CD4-positive, CD25-positive, alpha-beta regulatory T cell (primary cell): Measurements from ENCODE around the gene NUP85. TPM values are rescaled to one million over a fixed set of nuclear protein-coding genes. Genes with fewer than 3 reads are reported as not detected.
"Not testable (repeated sequence)": the region's sequence is repeated elsewhere in the genome, so short reads cannot be mapped to it uniquely, and the experiment has no call there.

Experiments
- ATAC-seq, 2 donors: fragments of 150-1000 bp; cut with Tn5 transposase; one replicate each; pipeline ENCODE4 v1.10.0; 2021; ENCODE audit warnings: low read depth in 2 of 2, moderate number of reproducible peaks in 2 of 2, moderate library complexity in 1 of 2
- DNase-seq, 3 donors: peaks; one replicate each; pipeline versions ENCODE4 v3.0.0 to v3.0.0-alpha.2; 2012 to 2022; ENCODE audit warnings: mixed read lengths in 1 of 3
- H3K27ac ChIP-seq: one replicate; pipeline ENCODE4 v1.7.0; 2013; ENCODE audit warnings: mild to moderate bottlenecking, low read length; ENCODE audit not compliant: insufficient read depth, poor library complexity, severe bottlenecking
- H3K27me3 ChIP-seq: one replicate; pipeline ENCODE4 v1.7.0; 2013; ENCODE audit warnings: low read length; ENCODE audit not compliant: control insufficient read depth, insufficient read depth
- H3K36me3 ChIP-seq: one replicate; pipeline ENCODE4 v1.7.0; 2013; ENCODE audit warnings: mild to moderate bottlenecking, low read length, moderate library complexity; ENCODE audit not compliant: control insufficient read depth, insufficient read depth
- H3K4me1 ChIP-seq: 2 replicates; pipeline ENCODE4 v1.7.0; 2013; ENCODE audit warnings: mild to moderate bottlenecking, low read length; ENCODE audit not compliant: insufficient read depth, control insufficient read depth, poor library complexity, severe bottlenecking
- H3K4me3 ChIP-seq: one replicate; pipeline ENCODE4 v1.7.0; 2013; ENCODE audit warnings: low read depth, mild to moderate bottlenecking, low read length, moderate library complexity
- H3K9me3 ChIP-seq, 2 experiments: 1 replicate in 1 of 2; 2 replicates in 1 of 2; pipeline ENCODE4 v1.7.0; 2013; ENCODE audit warnings: low read length in 2 of 2, mild to moderate bottlenecking in 1 of 2, moderate library complexity in 1 of 2; ENCODE audit not compliant: control insufficient read depth in 2 of 2
- H3K27ac Mint-ChIP-seq, 3 donors: one replicate each; pipeline ENCODE4 v1.8.0; 2020 to 2022; ENCODE audit warnings: mild to moderate bottlenecking in 3 of 3, mixed read lengths in 3 of 3, moderate library complexity in 2 of 3
- H3K27me3 Mint-ChIP-seq: one replicate; pipeline ENCODE4 v1.8.0; 2022; ENCODE audit warnings: mild to moderate bottlenecking, mixed read lengths
- H3K36me3 Mint-ChIP-seq: one replicate; pipeline ENCODE4 v1.8.0; 2020; ENCODE audit warnings: mixed read lengths
- H3K4me1 Mint-ChIP-seq, 4 donors: one replicate each; pipeline ENCODE4 v1.8.0; 2020 to 2022; ENCODE audit warnings: mixed read lengths in 4 of 4, mild to moderate bottlenecking in 1 of 4
- H3K4me3 Mint-ChIP-seq, 4 donors: one replicate each; pipeline ENCODE4 v1.8.0; 2020 to 2022; ENCODE audit warnings: mild to moderate bottlenecking in 4 of 4, mixed read lengths in 4 of 4, moderate library complexity in 3 of 4
- H3K9me3 Mint-ChIP-seq, 7 donors: one replicate each; pipeline ENCODE4 v1.8.0; 2020 to 2022; ENCODE audit warnings: mixed read lengths in 7 of 7, mild to moderate bottlenecking in 3 of 7, moderate library complexity in 2 of 7
- polyA plus RNA-seq, 4 donors: library from polyadenylated mRNA; unstranded; fragments of 300-500 nt; fragmentation: Illumina TruSeq; gene quantifications; one replicate each; pipeline ENCODE4 v1.2.3, GENCODE V29; 2021
- total RNA-seq: library from RNA; stranded (reverse); gene quantifications from one replicate; pipeline ENCODE4 v1.2.3, GENCODE V29; 2022

Gene NUP85
- total and polyA plus RNA-seq, 5 donors from 2014 or later, result 31.1 to 79.5 (median 46.4) TPM

DNA sequence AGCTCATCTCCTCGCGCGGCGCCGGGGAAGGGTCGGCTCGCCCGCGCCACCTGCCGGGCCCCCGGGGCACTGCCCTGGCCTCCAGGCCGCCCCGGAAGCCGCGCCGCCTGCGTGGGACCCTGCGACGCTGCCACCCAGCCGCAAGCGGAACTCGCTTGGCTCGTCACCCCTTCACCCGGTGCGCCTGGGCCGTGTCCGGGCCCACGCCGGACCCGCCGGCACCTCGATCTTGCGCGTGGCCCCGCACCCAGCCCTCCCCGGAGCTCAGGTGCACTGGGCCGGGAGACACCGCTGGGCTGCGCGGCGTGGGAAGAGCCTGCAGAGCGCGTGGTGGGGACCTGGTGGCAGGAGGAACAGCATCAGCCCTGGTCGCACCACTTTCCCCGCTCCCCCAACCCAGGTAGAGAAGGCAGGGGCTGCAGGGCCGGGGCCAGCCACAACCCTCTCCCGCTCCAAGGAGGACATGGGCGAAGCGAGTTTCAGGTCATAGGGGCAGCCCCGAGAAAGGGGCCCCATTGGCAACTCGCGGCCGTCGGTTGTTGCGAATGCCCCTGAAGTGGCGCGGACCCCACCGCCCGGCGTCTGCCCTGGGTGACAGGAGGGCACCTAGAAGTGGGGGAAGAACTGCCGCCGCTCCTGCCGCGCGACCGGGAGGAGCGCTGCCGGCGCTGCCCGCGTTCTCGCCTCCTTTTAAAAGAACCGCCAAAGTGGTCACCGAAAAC lies 65.9 kb downstream of the NUP85 start:
- peak; percentile 87 to 91 for ATAC-seq
- H3K4me1 ChIP-seq, result peaks cover 28% of the 10 kb centered on the region
- peaks cover 4 to 46% (median 12%) of the 10 kb centered on the region in 4 donors for H3K4me1 Mint-ChIP-seq
- peaks cover 9% of the 10 kb centered on the region for H3K36me3 ChIP-seq
- H3K36me3 Mint-ChIP-seq, result peaks cover 7% of the 10 kb centered on the region
- no peaks in the 10 kb centered on the region for H3K9me3 ChIP-seq
- H3K27ac Mint-ChIP-seq, result peak overlapping the region; percentile 57 to 90 (median 90)
- no peaks in the 10 kb centered on the region for H3K27me3 Mint-ChIP-seq
- peak; percentile 80 to 92 (median 91) for DNase-seq
- peaks cover 0 to 2% (median 0%) of the 10 kb centered on the region in 7 donors for H3K9me3 Mint-ChIP-seq
- peak overlapping the region; percentile 67 for H3K4me3 ChIP-seq
- H3K4me3 Mint-ChIP-seq, result peak overlapping the region; percentile 77 to 90 (median 87)
- H3K27ac ChIP-seq, result peak overlapping the region; percentile 86
- no peaks in the 10 kb centered on the region for H3K27me3 ChIP-seq

DNA sequence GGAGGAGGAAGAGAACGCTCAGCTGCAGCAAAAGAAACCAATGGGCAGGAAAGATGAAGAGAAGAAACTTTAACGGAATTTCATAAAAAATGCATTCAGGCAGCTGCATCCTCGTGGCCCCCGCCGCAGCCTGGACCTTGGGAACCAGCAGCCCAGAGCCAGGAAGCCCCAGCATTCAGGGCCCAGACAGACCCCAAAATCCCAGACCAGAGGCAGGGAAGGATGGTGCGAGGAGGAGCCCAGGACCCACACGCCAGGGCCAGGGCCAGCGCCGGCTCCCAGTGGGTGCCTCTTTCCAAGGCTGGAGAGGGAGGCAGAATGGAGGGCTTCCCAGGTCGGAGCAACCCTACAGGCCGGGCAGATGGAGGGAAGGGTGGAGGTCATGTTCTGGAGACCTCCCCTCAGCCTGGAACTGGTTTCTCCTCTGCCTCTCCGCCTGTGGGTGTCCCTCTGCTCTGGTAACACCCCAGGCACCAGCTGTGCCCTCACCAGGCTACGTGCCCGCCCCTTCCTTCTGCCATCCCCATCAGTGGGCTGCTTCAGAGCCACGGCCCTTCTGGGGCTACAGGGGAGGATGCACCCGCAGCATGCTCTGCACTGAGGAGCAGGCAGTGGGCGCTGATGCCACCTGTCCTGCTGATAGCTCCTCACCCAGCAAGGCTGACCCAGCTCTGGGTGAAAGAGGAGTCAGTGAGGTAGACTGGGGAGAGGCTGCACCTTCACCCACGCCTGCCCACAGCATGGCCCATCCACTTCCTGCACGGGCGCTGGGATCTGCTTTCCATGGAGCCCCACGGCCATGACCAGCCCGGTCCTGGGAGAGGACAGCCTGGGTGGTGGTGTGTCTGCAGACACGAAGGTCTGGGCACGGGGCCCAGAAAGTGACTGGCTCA lies 66.7 kb downstream of the NUP85 start:
- Mint-ChIP-seq H3K9me3 (peaks cover 0 to 2% (median 0%) of the 10 kb centered on the region in 7 donors), H3K4me3 (peak overlapping the region; percentile 77 to 90 (median 87)), H3K4me1 (peaks cover 4 to 46% (median 12%) of the 10 kb centered on the region in 4 donors), H3K36me3 (peaks cover 4% of the 10 kb centered on the region), H3K27me3 (no peaks in the 10 kb centered on the region), H3K27ac (peak overlapping the region; percentile 77 to 90 (median 90))
- peak overlapping the region; percentile 86 for H3K27ac ChIP-seq
- peaks cover 28% of the 10 kb centered on the region for H3K4me1 ChIP-seq
- peak overlapping the region; percentile 67 for H3K4me3 ChIP-seq
- peaks cover 1% of the 10 kb centered on the region for H3K36me3 ChIP-seq
- DNase-seq (no peak), ATAC-seq (no peak)
- no peaks in the 10 kb centered on the region for H3K27me3 ChIP-seq
- no peaks in the 10 kb centered on the region for H3K9me3 ChIP-seq

DNA sequence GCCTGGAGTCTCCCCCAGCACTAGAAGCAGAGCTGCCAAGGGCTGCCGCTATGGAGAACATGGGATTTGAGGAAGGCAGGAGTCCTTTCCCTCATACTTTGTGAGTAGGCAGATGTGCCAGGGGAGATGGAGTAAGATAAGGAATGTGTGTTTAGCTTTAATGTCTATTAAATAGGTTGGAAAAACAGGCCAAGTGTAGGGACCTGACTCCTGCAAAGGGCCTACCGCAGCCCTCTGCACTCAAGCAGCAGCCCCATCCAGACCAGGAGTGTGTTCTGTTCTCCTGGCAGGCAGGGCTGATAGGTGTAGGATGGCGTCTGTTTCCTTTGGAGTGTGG lies 67.3 kb downstream of the NUP85 start:
- ATAC-seq (no peak), DNase-seq (no peak)
- peaks cover 28% of the 10 kb centered on the region for H3K4me1 ChIP-seq
- Mint-ChIP-seq H3K27ac (peak overlapping the region in 1 of 3 donors; percentile 90), H3K36me3 (peaks cover 4% of the 10 kb centered on the region), H3K9me3 (peaks cover 0 to 2% (median 0%) of the 10 kb centered on the region in 7 donors), H3K27me3 (no peaks in the 10 kb centered on the region), H3K4me3 (peak overlapping the region; percentile 68 to 90 (median 82)), H3K4me1 (peaks cover 4 to 45% (median 12%) of the 10 kb centered on the region in 4 donors)
- H3K27ac ChIP-seq, result peak overlapping the region; percentile 29
- no peaks in the 10 kb centered on the region for H3K9me3 ChIP-seq
- H3K36me3 ChIP-seq, result no peaks in the 10 kb centered on the region
- no peak overlapping the region for H3K4me3 ChIP-seq
- no peaks in the 10 kb centered on the region for H3K27me3 ChIP-seq

DNA sequence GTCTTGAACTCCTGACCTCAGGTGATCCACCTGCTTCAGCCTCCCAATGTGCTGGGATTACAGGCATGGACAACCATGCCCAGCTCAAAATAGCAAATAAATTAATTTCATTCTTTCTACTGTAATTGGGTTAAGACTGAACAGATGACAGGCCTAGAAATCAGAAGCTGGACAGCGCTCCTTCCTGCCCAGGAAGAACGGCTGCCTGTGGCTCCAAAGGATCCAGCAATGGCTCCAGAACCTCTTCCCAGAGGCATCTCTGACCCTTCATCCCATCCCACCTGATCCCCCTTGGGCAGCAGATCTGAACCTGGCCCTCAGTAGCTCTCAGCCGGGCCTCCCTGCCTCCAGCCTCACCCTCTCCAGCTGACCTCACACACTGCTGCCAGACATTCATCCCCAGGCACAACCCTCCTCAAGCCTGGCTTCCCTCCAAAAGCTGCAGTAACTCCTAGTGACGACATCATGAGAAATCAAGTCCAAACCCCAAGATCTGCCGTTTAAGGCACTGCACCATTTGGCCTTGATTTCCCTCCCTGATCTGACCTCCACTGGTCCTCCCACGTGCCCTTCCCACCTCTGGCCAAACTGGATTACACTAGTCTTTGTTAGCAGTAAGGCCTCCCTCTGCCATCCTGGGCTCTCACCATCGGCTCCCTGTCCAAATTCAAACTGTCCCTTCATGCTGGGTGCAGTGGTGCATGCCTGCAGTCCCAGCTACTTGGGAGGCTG lies 68.7 kb downstream of the NUP85 start:
- no peak for ATAC-seq

DNA sequence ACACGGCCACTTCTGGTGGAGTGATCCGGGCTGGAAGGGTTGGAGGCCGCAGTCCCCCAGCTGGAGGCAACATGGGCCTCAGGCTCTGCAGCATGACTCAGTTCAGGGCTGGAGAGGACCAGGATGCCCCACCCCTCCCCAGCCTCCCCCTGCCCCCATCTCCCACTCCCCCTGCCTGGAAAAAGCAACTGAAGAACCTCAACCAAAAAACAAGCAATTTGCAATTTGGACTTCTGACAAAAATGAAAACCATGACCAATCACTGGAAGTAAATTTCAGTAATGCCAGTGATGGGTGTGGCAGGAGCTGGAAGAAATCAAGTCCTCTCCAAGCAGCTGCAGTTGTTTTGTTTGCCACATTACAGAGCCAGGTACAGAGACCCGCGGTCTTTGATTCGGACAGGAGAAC lies 72.2 kb downstream of the NUP85 start:
- H3K9me3 ChIP-seq, result no peaks in the 10 kb centered on the region
- ATAC-seq, result no peak
- H3K4me3 ChIP-seq, result no peak overlapping the region
- Mint-ChIP-seq H3K9me3 (peaks cover 0 to 2% (median 0%) of the 10 kb centered on the region in 7 donors), H3K27ac (no peak overlapping the region), H3K4me1 (peaks cover 0 to 16% (median 2%) of the 10 kb centered on the region in 4 donors), H3K36me3 (peaks cover 8% of the 10 kb centered on the region), H3K27me3 (no peaks in the 10 kb centered on the region), H3K4me3 (no peak overlapping the region)
- H3K27ac ChIP-seq, result no peak overlapping the region
- H3K4me1 ChIP-seq, result peaks cover 3% of the 10 kb centered on the region
- no peaks in the 10 kb centered on the region for H3K27me3 ChIP-seq
- no peak for DNase-seq
- H3K36me3 ChIP-seq, result peaks cover 5% of the 10 kb centered on the region

More for the DNA sequence above, 68.7 kb downstream of the NUP85 start:
- Histone ChIP-seq H3K4me3 (no peak overlapping the region), H3K4me1 (peaks cover 28% of the 10 kb centered on the region), H3K9me3 (no peaks in the 10 kb centered on the region), H3K27me3 (no peaks in the 10 kb centered on the region), H3K27ac (peak overlapping the region; percentile 14), H3K36me3 (peaks cover 2% of the 10 kb centered on the region)
- peak overlapping the region in 1 of 3 donors; percentile 66 for H3K27ac Mint-ChIP-seq
- no peak for DNase-seq
- H3K4me3 Mint-ChIP-seq, result peak overlapping the region in 3 of 4 donors; percentile 71 to 90 (median 86)
- H3K36me3 Mint-ChIP-seq, result peaks cover 4% of the 10 kb centered on the region
- H3K27me3 Mint-ChIP-seq, result no peaks in the 10 kb centered on the region
- H3K4me1 Mint-ChIP-seq, result peaks cover 4 to 37% (median 8%) of the 10 kb centered on the region in 4 donors
- peaks cover 0 to 2% (median 0%) of the 10 kb centered on the region in 7 donors for H3K9me3 Mint-ChIP-seq

DNA sequence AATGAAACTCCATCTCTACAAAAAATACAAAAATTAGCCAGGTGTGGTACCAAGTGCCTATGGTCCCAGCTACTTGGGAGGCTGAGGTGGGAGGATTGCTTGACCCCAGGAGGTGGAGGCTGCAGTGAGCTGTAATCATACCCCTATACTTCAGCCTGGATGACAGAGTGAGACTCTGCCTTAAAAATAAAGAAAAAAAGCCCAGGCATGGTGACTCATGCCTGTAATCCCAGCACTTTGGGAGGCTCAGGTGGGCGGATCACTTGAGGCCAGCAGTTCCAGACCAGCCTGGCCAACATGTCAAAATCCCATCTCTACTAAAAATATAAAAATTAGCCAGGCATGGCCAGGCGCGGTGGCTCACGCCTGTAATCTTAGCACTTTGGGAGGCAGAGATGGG lies 74.7 kb downstream of the NUP85 start:
- H3K27ac Mint-ChIP-seq, H3K9me3 Mint-ChIP-seq, H3K27me3 Mint-ChIP-seq, H3K9me3 ChIP-seq, H3K27ac ChIP-seq, H3K27me3 ChIP-seq, H3K4me3 ChIP-seq, H3K4me1 ChIP-seq, H3K36me3 ChIP-seq, H3K4me3 Mint-ChIP-seq, H3K4me1 Mint-ChIP-seq, ATAC-seq, DNase-seq: not testable (repeated sequence)
- peaks cover 11% of the 10 kb centered on the region for H3K36me3 Mint-ChIP-seq

DNA sequence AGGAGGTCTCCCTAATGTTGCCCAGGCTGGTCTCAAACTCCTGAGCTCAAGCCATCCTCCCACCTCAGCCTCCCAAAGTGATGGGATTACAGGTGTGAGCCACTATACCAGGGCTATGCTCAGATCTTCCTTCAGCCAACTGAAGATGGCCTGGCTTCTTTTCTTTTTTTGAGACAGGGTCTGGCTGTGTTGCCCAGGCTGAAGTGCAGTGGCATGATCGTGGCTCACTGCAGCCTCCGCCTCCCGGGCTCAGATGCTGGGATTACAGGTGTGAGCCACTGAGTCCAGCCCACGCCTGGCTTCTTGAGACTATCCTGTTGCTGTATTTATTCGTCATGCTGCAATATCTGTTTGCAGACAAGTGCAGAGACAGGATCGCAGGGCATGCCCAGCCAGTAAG lies 79.6 kb downstream of the NUP85 start:
- peaks cover 4 to 20% (median 11%) of the 10 kb centered on the region in 4 donors for H3K4me1 Mint-ChIP-seq
- no peaks in the 10 kb centered on the region for H3K9me3 Mint-ChIP-seq
- no peak overlapping the region for H3K4me3 ChIP-seq
- peaks cover 10% of the 10 kb centered on the region for H3K4me1 ChIP-seq
- H3K27ac Mint-ChIP-seq, result no peak overlapping the region
- no peak for ATAC-seq
- peaks cover 11% of the 10 kb centered on the region for H3K36me3 Mint-ChIP-seq
- no peaks in the 10 kb centered on the region for H3K27me3 Mint-ChIP-seq
- H3K4me3 Mint-ChIP-seq, result peak overlapping the region in 1 of 4 donors; percentile 24
- H3K9me3 ChIP-seq, result no peaks in the 10 kb centered on the region
- H3K27me3 ChIP-seq, result no peaks in the 10 kb centered on the region
- DNase-seq, result no peak
- no peak overlapping the region for H3K27ac ChIP-seq
- H3K36me3 ChIP-seq, result peaks cover 18% of the 10 kb centered on the region
